Measurements from ENCODE around the gene TPCN2. TPM values are rescaled to one million over a fixed set of nuclear protein-coding genes. Genes with fewer than 3 reads are reported as not detected.

TPCN2 gene
- total RNA-seq, 1 experiment from 2014 or later = 20.6 TPM

- Histone ChIP-seq H3K27me3 (ENCODE audit: control insufficient read depth, insufficient read depth, low read length) (no peaks in the 10 kb centered on the region), H3K36me3 (ENCODE audit: control insufficient read depth, insufficient read depth, low read length) (no peaks in the 10 kb centered on the region), H3K4me3 (ENCODE audit: low read depth in 2 of 2, low read length in 2 of 2) (no peak overlapping the region), H3K4me1 (ENCODE audit: control insufficient read depth, insufficient read depth, low read length) (no peaks in the 10 kb centered on the region), H3K9me3 (ENCODE audit: control insufficient read depth, insufficient read depth, low read depth, low read length) (no peaks in the 10 kb centered on the region), H3K27ac (ENCODE audit: low read length) (no peak overlapping the region)
- ChIA-PET CTCF (no interaction called here), POLR2A (interaction anchor here (0.7 kb wide), 2 partner anchors 120 to 599 kb away, joined by 5 to 11 read pairs; no protein-coding TSS in a partner anchor)
- in situ Hi-C loops (cut with HindIII; ENCODE audit: low pct_unique_long_range_greater_than_20kb, low sequenced_read_pairs) = no loop called here
- intact Hi-C loops (cut with micrococcal nuclease; ENCODE audit: unreplicated experiment) = no loop called here
- ATAC-seq (no peak), DNase-seq (ENCODE audit: low read depth, low spot score) (no peak)
- BruUV-seq (replicated peaks) = no TSS peak
- TF ChIP-seq SIN3A (IDR thresholded peaks at IDR 0.05; ENCODE audit: borderline replicate concordance, insufficient read depth, low read depth, low read length) (no peak), REST (IDR thresholded peaks at IDR 0.05; ENCODE audit: insufficient read depth in 1 of 2, low read depth in 2 of 2, low read length in 1 of 2) (no peak), POLR2AphosphoS5 (IDR thresholded peaks at IDR 0.05; ENCODE audit: low read depth, low read length) (no peak), CTCF (IDR thresholded peaks at IDR 0.05) (no peak), TCF7L2 (IDR thresholded peaks at IDR 0.05; ENCODE audit: low read depth, low read length) (no peak)
Measured at GRCh38 chr11:69071086-69071800, 22.5 kb downstream of the TPCN2 start.

- no peaks in the 10 kb centered on the region for H3K4me1 ChIP-seq (ENCODE audit: control insufficient read depth, insufficient read depth, low read length)
- ChIA-PET POLR2A (no interaction called here), CTCF (no interaction called here)
- intact Hi-C loops (cut with micrococcal nuclease; ENCODE audit: unreplicated experiment) = no loop called here
- no peaks in the 10 kb centered on the region for H3K36me3 ChIP-seq (ENCODE audit: control insufficient read depth, insufficient read depth, low read length)
- no peaks in the 10 kb centered on the region for H3K9me3 ChIP-seq (ENCODE audit: control insufficient read depth, insufficient read depth, low read depth, low read length)
- TF ChIP-seq SIN3A (IDR thresholded peaks at IDR 0.05; ENCODE audit: borderline replicate concordance, insufficient read depth, low read depth, low read length) (no peak), POLR2AphosphoS5 (IDR thresholded peaks at IDR 0.05; ENCODE audit: low read depth, low read length) (no peak), CTCF (IDR thresholded peaks at IDR 0.05) (no peak), TCF7L2 (IDR thresholded peaks at IDR 0.05; ENCODE audit: low read depth, low read length) (no peak), REST (IDR thresholded peaks at IDR 0.05; ENCODE audit: insufficient read depth in 1 of 2, low read depth in 2 of 2, low read length in 1 of 2) (no peak)
- ATAC-seq (no peak), DNase-seq (ENCODE audit: low read depth, low spot score) (no peak)
- no peak overlapping the region for H3K27ac ChIP-seq (ENCODE audit: low read length)
- H3K4me3 ChIP-seq (ENCODE audit: low read depth in 2 of 2, low read length in 2 of 2) = no peak overlapping the region
- in situ Hi-C loops (cut with HindIII; ENCODE audit: low pct_unique_long_range_greater_than_20kb, low sequenced_read_pairs) = no loop called here
- no peaks in the 10 kb centered on the region for H3K27me3 ChIP-seq (ENCODE audit: control insufficient read depth, insufficient read depth, low read length)
- BruUV-seq (replicated peaks) = no TSS peak
Measured at GRCh38 chr11:69071956-69072355, 23.2 kb downstream of the TPCN2 start.
